GM23338 (cell line): ENCODE measurements around the gene ETF1. TPM values are rescaled to one million over a fixed set of nuclear protein-coding genes. Genes with fewer than 3 reads are reported as not detected.

Experiments used
- ATAC-seq: fragments of 200-7000 bp; cut with Tn5 transposase; 3 replicates; pipeline ENCODE4 v1.9.1; 2020
- DNase-seq: peaks from one replicate; pipeline ENCODE4 v3.0.0-alpha.2; 2015; ENCODE audit warnings: low spot score
- H2AFZ ChIP-seq: fragments of 200-600 bp; sonication (generic); 2 replicates; pipeline ENCODE4 v1.8.0; 2016; ENCODE audit warnings: antibody characterized with exemption, mild to moderate bottlenecking, moderate library complexity
- H3F3A ChIP-seq: fragments of 200-600 bp; sonication (generic); replicated peaks from 2 replicates; pipeline ENCODE4 v1.8.0; 2017; ENCODE audit warnings: antibody characterized with exemption, mixed run types, low read depth
- H3K27ac ChIP-seq: fragments of 200-600 bp; sonication (generic); 2 replicates; pipeline ENCODE4 v1.6.1; 2016; ENCODE audit warnings: low read depth
- H3K27me3 ChIP-seq: fragments of 200-600 bp; sonication (generic); 2 replicates; pipeline ENCODE4 v1.8.0; 2016; ENCODE audit warnings: mild to moderate bottlenecking, mixed run types, moderate library complexity; ENCODE audit not compliant: insufficient read depth
- H3K36me3 ChIP-seq: fragments of 200-600 bp; sonication (generic); 2 replicates; pipeline ENCODE4 v1.8.0; 2016; ENCODE audit warnings: mild to moderate bottlenecking; ENCODE audit not compliant: insufficient read depth
- H3K4me1 ChIP-seq: fragments of 200-600 bp; sonication (generic); 2 replicates; pipeline ENCODE4 v1.8.0; 2016; ENCODE audit warnings: mild to moderate bottlenecking, moderate library complexity; ENCODE audit not compliant: insufficient read depth
- H3K4me2 ChIP-seq: fragments of 200-600 bp; sonication (generic); 2 replicates; pipeline ENCODE4 v1.7.1; 2017; ENCODE audit warnings: mixed run types
- H3K4me3 ChIP-seq: fragments of 200-600 bp; sonication (generic); 2 replicates; pipeline ENCODE4 v1.6.1; 2016; ENCODE audit warnings: mixed run types
- H3K79me2 ChIP-seq: fragments of 200-600 bp; sonication (generic); replicated peaks from 2 replicates; pipeline ENCODE4 v1.8.0; 2017; ENCODE audit warnings: mild to moderate bottlenecking; ENCODE audit not compliant: insufficient read depth
- H3K9me2 ChIP-seq: fragments of 200-600 bp; sonication (generic); 2 replicates; pipeline ENCODE4 v1.8.0; 2017; ENCODE audit not compliant: insufficient read depth
- H4K20me1 ChIP-seq: fragments of 200-600 bp; sonication (generic); replicated peaks from 2 replicates; pipeline ENCODE4 v1.8.0; 2017; ENCODE audit warnings: mild to moderate bottlenecking; ENCODE audit not compliant: insufficient read depth
- H3K27ac Mint-ChIP-seq: 2 replicates; pipeline ENCODE4 v1.8.0; 2020; ENCODE audit warnings: inconsistent platforms, mild to moderate bottlenecking, moderate library complexity, mixed read lengths
- H3K27me3 Mint-ChIP-seq: 3 replicates; pipeline ENCODE4 v1.8.0; 2022; ENCODE audit warnings: low read depth, mild to moderate bottlenecking, moderate library complexity, mixed read lengths, inconsistent platforms; ENCODE audit not compliant: insufficient read depth, poor library complexity
- H3K36me3 Mint-ChIP-seq: 3 replicates; pipeline ENCODE4 v1.8.0; 2021; ENCODE audit warnings: low read depth, mild to moderate bottlenecking, inconsistent platforms, moderate library complexity, mixed read lengths
- H3K4me1 Mint-ChIP-seq: 3 replicates; pipeline ENCODE4 v1.8.0; 2020; ENCODE audit warnings: mild to moderate bottlenecking, inconsistent platforms, mixed read lengths
- H3K4me3 Mint-ChIP-seq: 3 replicates; pipeline ENCODE4 v1.8.0; 2021; ENCODE audit warnings: moderate library complexity, mild to moderate bottlenecking, inconsistent platforms, mixed read lengths
- H3K9me3 Mint-ChIP-seq: 3 replicates; pipeline ENCODE4 v1.8.0; 2020; ENCODE audit warnings: moderate library complexity, mild to moderate bottlenecking, inconsistent platforms, mixed read lengths
- CREB1 ChIP-seq: fragments of 250-450 bp; sonication (Bioruptor Pico); IDR thresholded peaks from 2 replicates; pipeline ENCODE4 v1.5.0; 2020; ENCODE audit warnings: low read depth, mild to moderate bottlenecking, moderate library complexity
- EZH2 ChIP-seq: fragments of 200-600 bp; sonication (generic); IDR thresholded peaks from one replicate; pipeline ENCODE4 v1.8.0; 2017; ENCODE audit warnings: antibody characterized with exemption, mild to moderate bottlenecking, low read depth; ENCODE audit not compliant: unreplicated experiment
- EZH2phosphoT487 ChIP-seq: fragments of 200-600 bp; sonication (generic); IDR thresholded peaks from one replicate; pipeline ENCODE4 v1.8.1; 2018; ENCODE audit warnings: antibody characterized with exemption; ENCODE audit not compliant: unreplicated experiment
- JUNB ChIP-seq: IDR thresholded peaks from one replicate; pipeline ENCODE4 v1.6.1; 2016; ENCODE audit warnings: antibody characterized with exemption; ENCODE audit not compliant: unreplicated experiment
- NANOG ChIP-seq: IDR thresholded peaks from 2 replicates; pipeline ENCODE4 v1.6.1; 2016; ENCODE audit warnings: antibody characterized with exemption, borderline replicate concordance
- POLR2AphosphoS5 ChIP-seq: IDR thresholded peaks from 2 replicates; pipeline ENCODE4 v1.6.1; 2016; ENCODE audit warnings: antibody characterized with exemption, low read depth
- STAT1 ChIP-seq: IDR thresholded peaks from one replicate; pipeline ENCODE4 v1.6.1; 2016; ENCODE audit warnings: antibody characterized with exemption; ENCODE audit not compliant: unreplicated experiment
- ZNF114 ChIP-seq: fragments of 250-450 bp; sonication (Bioruptor Pico); IDR thresholded peaks from 2 replicates; pipeline ENCODE4 v1.5.0; 2020; ENCODE audit warnings: mild to moderate bottlenecking, moderate library complexity
- ZNF331 ChIP-seq: fragments of 250-450 bp; sonication (Bioruptor Pico); IDR thresholded peaks from 2 replicates; pipeline ENCODE4 v1.5.0; 2020; ENCODE audit warnings: low read depth, mild to moderate bottlenecking, moderate library complexity
- polyA plus RNA-seq: library from polyadenylated mRNA; unstranded; fragments of >200 nt; fragmentation: Nextera tagmentation; extraction: Ambion mirVana; gene quantifications from 2 replicates; pipeline ENCODE4 v1.2.1, GENCODE V29; 2016
- total RNA-seq: library from RNA; depleted of rRNA; stranded (reverse); fragments of >200 nt; shearing (Covaris generic); gene quantifications from 2 replicates; pipeline ENCODE4 v1.2.3, GENCODE V29; 2014
- TF ChIP-seq, protein P1 (sequence below), 2 experiments: fragments of 200-600 bp in 1 of 2; sonication (generic) in 1 of 2; conservative IDR thresholded peaks; 2 replicates each; pipeline versions ENCODE4 v1.5.1 to v1.6.1; 2016 to 2017; ENCODE audit warnings: antibody characterized with exemption in 2 of 2, low read depth in 2 of 2, mild to moderate bottlenecking in 2 of 2, moderate library complexity in 1 of 2
- TF ChIP-seq, protein P2 (sequence below): IDR thresholded peaks from one replicate; pipeline ENCODE4 v1.6.1; 2018; ENCODE audit warnings: antibody characterized with exemption; ENCODE audit not compliant: unreplicated experiment
- TF ChIP-seq, protein P3 (sequence below): fragments of 250-450 bp; sonication (Bioruptor Pico); IDR thresholded peaks from 2 replicates; pipeline ENCODE4 v1.5.0; 2020; ENCODE audit warnings: mild to moderate bottlenecking, moderate library complexity
- TF ChIP-seq, protein P4 (sequence below): IDR thresholded peaks from 2 replicates; pipeline ENCODE4 v1.6.1; 2016; ENCODE audit warnings: antibody characterized with exemption

Gene ETF1
- total and polyA plus RNA-seq, 2 experiments from 2014 or later, result 68.9 to 136 TPM

DNA sequence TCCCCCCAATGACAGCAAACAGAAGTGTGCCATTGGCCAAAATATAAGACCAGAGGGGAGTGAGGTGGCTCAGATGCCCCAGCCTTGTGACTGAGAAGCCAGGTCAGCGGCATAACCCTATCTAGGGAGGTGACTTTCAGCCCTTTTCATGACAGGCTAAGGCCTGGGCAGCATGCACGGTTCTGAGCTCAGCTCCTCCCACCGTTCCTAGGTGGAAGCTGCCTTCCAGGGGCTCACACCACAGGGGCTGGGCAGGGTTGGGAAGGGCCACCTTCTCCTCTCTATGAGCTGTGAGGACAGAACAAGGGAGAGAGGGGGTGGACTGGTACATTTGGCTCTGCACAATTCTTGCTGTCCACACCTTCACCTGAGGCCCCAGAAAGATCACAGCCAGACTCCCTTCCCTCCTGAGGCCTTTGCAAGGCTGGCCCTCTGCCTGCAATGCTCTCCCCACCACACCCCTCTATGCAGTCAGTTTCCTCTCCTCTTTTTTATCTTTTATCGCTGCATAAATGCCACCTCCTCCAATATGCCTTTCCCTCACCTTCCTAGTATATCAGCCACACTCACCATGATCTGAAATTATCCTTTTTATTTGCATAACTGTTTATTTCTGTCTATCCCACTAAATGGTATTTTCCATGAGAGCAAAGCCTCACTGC is 82.9 kb downstream of the ETF1 start:
- H3K9me3 Mint-ChIP-seq, result no peaks in the 10 kb centered on the region; the same call in 2 of the 3 replicates
- H3K4me1 ChIP-seq, result peaks cover 1% of the 10 kb centered on the region; the same call in 1 of the 2 replicates
- no peak for DNase-seq
- no peak overlapping the region for H3K27ac Mint-ChIP-seq
- H3K4me3 ChIP-seq, result no peak overlapping the region
- H3K79me2 ChIP-seq, result no peaks in the 10 kb centered on the region
- H3K27ac ChIP-seq, result no peak overlapping the region
- no peaks in the 10 kb centered on the region; the same call in 1 of the 2 replicates for H3F3A ChIP-seq
- H3K9me2 ChIP-seq, result no peaks in the 10 kb centered on the region
- TF ChIP-seq, protein P1, sequence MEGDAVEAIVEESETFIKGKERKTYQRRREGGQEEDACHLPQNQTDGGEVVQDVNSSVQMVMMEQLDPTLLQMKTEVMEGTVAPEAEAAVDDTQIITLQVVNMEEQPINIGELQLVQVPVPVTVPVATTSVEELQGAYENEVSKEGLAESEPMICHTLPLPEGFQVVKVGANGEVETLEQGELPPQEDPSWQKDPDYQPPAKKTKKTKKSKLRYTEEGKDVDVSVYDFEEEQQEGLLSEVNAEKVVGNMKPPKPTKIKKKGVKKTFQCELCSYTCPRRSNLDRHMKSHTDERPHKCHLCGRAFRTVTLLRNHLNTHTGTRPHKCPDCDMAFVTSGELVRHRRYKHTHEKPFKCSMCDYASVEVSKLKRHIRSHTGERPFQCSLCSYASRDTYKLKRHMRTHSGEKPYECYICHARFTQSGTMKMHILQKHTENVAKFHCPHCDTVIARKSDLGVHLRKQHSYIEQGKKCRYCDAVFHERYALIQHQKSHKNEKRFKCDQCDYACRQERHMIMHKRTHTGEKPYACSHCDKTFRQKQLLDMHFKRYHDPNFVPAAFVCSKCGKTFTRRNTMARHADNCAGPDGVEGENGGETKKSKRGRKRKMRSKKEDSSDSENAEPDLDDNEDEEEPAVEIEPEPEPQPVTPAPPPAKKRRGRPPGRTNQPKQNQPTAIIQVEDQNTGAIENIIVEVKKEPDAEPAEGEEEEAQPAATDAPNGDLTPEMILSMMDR (conservative IDR thresholded peaks at IDR 0.05; ENCODE audit: low read depth in 2 of 2), result no peak
- TF ChIP-seq CREB1 (CRISPR knock-in tag) (no peak), ZNF331 (CRISPR knock-in tag) (no peak), ZNF114 (CRISPR knock-in tag) (no peak), EZH2 (no peak), STAT1 (no peak), NANOG (no peak), JUNB (no peak), EZH2phosphoT487 (no peak), POLR2AphosphoS5 (no peak)
- TF ChIP-seq, protein P2, sequence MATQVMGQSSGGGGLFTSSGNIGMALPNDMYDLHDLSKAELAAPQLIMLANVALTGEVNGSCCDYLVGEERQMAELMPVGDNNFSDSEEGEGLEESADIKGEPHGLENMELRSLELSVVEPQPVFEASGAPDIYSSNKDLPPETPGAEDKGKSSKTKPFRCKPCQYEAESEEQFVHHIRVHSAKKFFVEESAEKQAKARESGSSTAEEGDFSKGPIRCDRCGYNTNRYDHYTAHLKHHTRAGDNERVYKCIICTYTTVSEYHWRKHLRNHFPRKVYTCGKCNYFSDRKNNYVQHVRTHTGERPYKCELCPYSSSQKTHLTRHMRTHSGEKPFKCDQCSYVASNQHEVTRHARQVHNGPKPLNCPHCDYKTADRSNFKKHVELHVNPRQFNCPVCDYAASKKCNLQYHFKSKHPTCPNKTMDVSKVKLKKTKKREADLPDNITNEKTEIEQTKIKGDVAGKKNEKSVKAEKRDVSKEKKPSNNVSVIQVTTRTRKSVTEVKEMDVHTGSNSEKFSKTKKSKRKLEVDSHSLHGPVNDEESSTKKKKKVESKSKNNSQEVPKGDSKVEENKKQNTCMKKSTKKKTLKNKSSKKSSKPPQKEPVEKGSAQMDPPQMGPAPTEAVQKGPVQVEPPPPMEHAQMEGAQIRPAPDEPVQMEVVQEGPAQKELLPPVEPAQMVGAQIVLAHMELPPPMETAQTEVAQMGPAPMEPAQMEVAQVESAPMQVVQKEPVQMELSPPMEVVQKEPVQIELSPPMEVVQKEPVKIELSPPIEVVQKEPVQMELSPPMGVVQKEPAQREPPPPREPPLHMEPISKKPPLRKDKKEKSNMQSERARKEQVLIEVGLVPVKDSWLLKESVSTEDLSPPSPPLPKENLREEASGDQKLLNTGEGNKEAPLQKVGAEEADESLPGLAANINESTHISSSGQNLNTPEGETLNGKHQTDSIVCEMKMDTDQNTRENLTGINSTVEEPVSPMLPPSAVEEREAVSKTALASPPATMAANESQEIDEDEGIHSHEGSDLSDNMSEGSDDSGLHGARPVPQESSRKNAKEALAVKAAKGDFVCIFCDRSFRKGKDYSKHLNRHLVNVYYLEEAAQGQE, result no peak
- TF ChIP-seq, protein P3, sequence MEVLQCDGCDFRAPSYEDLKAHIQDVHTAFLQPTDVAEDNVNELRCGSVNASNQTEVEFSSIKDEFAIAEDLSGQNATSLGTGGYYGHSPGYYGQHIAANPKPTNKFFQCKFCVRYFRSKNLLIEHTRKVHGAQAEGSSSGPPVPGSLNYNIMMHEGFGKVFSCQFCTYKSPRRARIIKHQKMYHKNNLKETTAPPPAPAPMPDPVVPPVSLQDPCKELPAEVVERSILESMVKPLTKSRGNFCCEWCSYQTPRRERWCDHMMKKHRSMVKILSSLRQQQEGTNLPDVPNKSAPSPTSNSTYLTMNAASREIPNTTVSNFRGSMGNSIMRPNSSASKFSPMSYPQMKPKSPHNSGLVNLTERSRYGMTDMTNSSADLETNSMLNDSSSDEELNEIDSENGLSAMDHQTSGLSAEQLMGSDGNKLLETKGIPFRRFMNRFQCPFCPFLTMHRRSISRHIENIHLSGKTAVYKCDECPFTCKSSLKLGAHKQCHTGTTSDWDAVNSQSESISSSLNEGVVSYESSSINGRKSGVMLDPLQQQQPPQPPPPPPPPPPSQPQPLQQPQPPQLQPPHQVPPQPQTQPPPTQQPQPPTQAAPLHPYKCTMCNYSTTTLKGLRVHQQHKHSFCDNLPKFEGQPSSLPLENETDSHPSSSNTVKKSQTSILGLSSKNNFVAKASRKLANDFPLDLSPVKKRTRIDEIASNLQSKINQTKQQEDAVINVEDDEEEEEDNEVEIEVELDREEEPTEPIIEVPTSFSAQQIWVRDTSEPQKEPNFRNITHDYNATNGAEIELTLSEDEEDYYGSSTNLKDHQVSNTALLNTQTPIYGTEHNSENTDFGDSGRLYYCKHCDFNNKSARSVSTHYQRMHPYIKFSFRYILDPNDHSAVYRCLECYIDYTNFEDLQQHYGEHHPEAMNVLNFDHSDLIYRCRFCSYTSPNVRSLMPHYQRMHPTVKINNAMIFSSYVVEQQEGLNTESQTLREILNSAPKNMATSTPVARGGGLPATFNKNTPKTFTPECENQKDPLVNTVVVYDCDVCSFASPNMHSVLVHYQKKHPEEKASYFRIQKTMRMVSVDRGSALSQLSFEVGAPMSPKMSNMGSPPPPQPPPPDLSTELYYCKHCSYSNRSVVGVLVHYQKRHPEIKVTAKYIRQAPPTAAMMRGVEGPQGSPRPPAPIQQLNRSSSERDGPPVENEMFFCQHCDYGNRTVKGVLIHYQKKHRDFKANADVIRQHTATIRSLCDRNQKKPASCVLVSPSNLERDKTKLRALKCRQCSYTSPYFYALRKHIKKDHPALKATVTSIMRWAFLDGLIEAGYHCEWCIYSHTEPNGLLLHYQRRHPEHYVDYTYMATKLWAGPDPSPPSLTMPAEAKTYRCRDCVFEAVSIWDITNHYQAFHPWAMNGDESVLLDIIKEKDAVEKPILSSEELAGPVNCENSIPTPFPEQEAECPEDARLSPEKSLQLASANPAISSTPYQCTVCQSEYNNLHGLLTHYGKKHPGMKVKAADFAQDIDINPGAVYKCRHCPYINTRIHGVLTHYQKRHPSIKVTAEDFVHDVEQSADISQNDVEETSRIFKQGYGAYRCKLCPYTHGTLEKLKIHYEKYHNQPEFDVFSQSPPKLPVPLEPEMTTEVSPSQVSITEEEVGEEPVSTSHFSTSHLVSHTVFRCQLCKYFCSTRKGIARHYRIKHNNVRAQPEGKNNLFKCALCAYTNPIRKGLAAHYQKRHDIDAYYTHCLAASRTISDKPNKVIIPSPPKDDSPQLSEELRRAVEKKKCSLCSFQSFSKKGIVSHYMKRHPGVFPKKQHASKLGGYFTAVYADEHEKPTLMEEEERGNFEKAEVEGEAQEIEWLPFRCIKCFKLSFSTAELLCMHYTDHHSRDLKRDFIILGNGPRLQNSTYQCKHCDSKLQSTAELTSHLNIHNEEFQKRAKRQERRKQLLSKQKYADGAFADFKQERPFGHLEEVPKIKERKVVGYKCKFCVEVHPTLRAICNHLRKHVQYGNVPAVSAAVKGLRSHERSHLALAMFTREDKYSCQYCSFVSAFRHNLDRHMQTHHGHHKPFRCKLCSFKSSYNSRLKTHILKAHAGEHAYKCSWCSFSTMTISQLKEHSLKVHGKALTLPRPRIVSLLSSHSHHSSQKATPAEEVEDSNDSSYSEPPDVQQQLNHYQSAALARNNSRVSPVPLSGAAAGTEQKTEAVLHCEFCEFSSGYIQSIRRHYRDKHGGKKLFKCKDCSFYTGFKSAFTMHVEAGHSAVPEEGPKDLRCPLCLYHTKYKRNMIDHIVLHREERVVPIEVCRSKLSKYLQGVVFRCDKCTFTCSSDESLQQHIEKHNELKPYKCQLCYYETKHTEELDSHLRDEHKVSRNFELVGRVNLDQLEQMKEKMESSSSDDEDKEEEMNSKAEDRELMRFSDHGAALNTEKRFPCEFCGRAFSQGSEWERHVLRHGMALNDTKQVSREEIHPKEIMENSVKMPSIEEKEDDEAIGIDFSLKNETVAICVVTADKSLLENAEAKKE (CRISPR knock-in tag), result no peak
- TF ChIP-seq, protein P4, sequence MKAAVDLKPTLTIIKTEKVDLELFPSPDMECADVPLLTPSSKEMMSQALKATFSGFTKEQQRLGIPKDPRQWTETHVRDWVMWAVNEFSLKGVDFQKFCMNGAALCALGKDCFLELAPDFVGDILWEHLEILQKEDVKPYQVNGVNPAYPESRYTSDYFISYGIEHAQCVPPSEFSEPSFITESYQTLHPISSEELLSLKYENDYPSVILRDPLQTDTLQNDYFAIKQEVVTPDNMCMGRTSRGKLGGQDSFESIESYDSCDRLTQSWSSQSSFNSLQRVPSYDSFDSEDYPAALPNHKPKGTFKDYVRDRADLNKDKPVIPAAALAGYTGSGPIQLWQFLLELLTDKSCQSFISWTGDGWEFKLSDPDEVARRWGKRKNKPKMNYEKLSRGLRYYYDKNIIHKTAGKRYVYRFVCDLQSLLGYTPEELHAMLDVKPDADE, result no peak
- no peaks in the 10 kb centered on the region for H3K36me3 ChIP-seq
- H2AFZ ChIP-seq, result no peak overlapping the region
- no peaks in the 10 kb centered on the region for H3K27me3 ChIP-seq
- ATAC-seq, result no peak
- peaks cover 29% of the 10 kb centered on the region for H3K4me1 Mint-ChIP-seq
- H3K4me3 Mint-ChIP-seq, result no peak overlapping the region
- no peak overlapping the region for H3K4me2 ChIP-seq
- no peaks in the 10 kb centered on the region for H3K36me3 Mint-ChIP-seq
- H3K27me3 Mint-ChIP-seq, result peaks cover 9% of the 10 kb centered on the region
- H4K20me1 ChIP-seq, result no peaks in the 10 kb centered on the region
